Lung (tissue), 12 donors: ENCODE data around the gene NDUFB10. TPM values are rescaled to one million over a fixed set of nuclear protein-coding genes. Genes with fewer than 3 reads are reported as not detected.
A peak's percentile ranks its signal among the peaks of the same experiment; 100 is the strongest.

Source experiments
- ATAC-seq: fragments of 200-7000 bp; cut with Tn5 transposase; one replicate; pipeline ENCODE4 v1.9.1; 2020; ENCODE audit warnings: moderate number of reproducible peaks; ENCODE audit not compliant: insufficient read depth, low FRiP score
- DNase-seq, 3 donors: peaks; one replicate each; pipeline ENCODE4 v3.0.0-alpha.2; 2013 to 2017
- H3K27ac ChIP-seq, 2 donors: one replicate each; pipeline ENCODE4 v1.5.1; 2013; ENCODE audit warnings: mild to moderate bottlenecking in 2 of 2, moderate library complexity in 2 of 2, control low read depth in 1 of 2, inconsistent platforms in 1 of 2, low read depth in 1 of 2, low read length in 1 of 2
- H3K27me3 ChIP-seq, 3 donors: one replicate each; pipeline ENCODE4 v1.5.1; 2013; ENCODE audit warnings: low read length in 2 of 3; ENCODE audit not compliant: control insufficient read depth in 3 of 3, insufficient read depth in 3 of 3
- H3K36me3 ChIP-seq, 4 donors: one replicate each; pipeline ENCODE4 v1.5.1; 2013; ENCODE audit warnings: low read length in 4 of 4, mild to moderate bottlenecking in 1 of 4, moderate library complexity in 1 of 4; ENCODE audit not compliant: control insufficient read depth in 4 of 4, insufficient read depth in 4 of 4
- H3K4me1 ChIP-seq, 5 donors: one replicate each; pipeline ENCODE4 v1.5.1; 2013; ENCODE audit warnings: low read length in 5 of 5, mild to moderate bottlenecking in 2 of 5, moderate library complexity in 1 of 5; ENCODE audit not compliant: control insufficient read depth in 5 of 5, insufficient read depth in 5 of 5
- H3K4me3 ChIP-seq: one replicate; pipeline ENCODE4 v1.5.1; 2013; ENCODE audit warnings: mild to moderate bottlenecking, control low read depth, moderate library complexity
- H3K9ac ChIP-seq, 2 donors: one replicate each; pipeline ENCODE4 v1.5.1; 2013; ENCODE audit warnings: low read length in 2 of 2, control low read depth in 1 of 2; ENCODE audit not compliant: insufficient read depth in 1 of 2
- H3K9me3 ChIP-seq, 4 donors: one replicate each; pipeline ENCODE4 v1.5.1; 2013; ENCODE audit warnings: low read length in 3 of 4, mild to moderate bottlenecking in 1 of 4, moderate library complexity in 1 of 4; ENCODE audit not compliant: control insufficient read depth in 4 of 4, insufficient read depth in 3 of 4
- whole genome bisulfite sequencing, 2 donors: extraction: QIAGEN DNeasy Blood & Tissue Kit; methylation state at CpG; one replicate each; pipeline ENCODE4 v1.1.7; 2013; 5-methylcytosine and 5-hydroxymethylcytosine counted together
- polyA plus RNA-seq, 2 donors: library from polyadenylated mRNA; stranded (reverse); fragments of 200-250 nt; gene quantifications; one replicate each; pipeline ENCODE4 v1.2.1, GENCODE V29; 2013
- total RNA-seq, 2 donors: library from RNA; depleted of rRNA in 1 of 2; stranded (reverse); fragments of >200 nt in 1 of 2; gene quantifications; one replicate each; pipeline ENCODE4 v1.2.1, GENCODE V29; 2014 to 2021
- TF ChIP-seq, protein P1 (sequence below): IDR thresholded peaks from 2 replicates; pipeline ENCODE4 v1.5.1; 2012; ENCODE audit warnings: mild to moderate bottlenecking; ENCODE audit errors: control extremely low read depth, extremely low read depth
- donor health status: control.
- donor health status: control.
- donor health status: Bipolar disorder and iron deficiency.
- donor health status: healthy.
- donor health status: DM: yes; HTN: yes; CAD: no.

Gene NDUFB10
- total and polyA plus RNA-seq, 4 donors = 107 to 187 (median 131) TPM

DNA sequence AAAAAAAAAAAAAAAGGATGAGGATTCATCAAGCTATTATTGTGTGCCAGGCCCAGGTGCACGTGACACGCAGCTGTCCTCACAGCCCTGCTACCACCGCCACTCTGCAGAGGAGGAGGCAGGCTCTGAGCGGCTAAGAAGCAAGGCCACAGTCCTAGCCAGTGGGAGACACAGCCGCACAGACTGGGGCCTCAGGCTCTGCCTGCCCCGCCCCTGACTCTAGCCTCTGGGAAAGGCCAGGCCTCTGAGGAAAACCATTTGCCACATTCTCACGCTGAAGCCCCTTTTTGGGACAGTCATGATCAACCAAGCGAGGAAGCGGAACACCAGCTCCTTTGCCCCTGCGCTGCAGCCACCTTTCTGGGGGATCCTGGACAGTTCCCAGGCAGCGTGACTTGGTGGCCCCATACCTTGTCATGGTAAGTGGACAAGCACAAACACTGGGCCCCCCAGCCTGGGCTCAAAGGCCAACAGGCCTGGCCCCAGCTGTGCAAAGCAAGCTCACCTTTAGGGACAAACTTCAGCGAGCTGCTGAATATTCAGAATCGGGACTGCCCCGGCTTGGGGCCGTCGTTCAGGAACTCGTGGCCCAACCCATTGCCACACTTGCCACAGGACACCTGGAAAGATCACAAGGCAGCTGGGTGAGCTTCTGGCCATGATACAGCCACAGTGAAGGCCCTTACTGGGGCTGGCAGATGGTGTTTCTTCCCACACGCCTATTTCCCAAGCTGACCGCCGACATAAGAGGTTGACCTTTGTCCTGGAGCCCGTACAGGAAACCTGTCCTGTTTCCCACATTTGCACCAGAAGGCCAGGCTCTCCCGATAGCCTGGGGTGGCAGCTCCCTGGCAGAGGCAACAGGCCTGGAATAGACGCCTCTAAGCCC is 18.8 kb upstream of the NDUFB10 start:
- Histone ChIP-seq H3K9ac (no peak overlapping the region), H3K27ac (no peak overlapping the region), H3K36me3 (peaks cover 2 to 33% (median 8%) of the 10 kb centered on the region in 4 donors), H3K4me3 (no peak overlapping the region), H3K27me3 (no peaks in the 10 kb centered on the region), H3K4me1 (peaks cover 0 to 12% (median 7%) of the 10 kb centered on the region in 5 donors), H3K9me3 (peaks cover 0 to 1% (median 0%) of the 10 kb centered on the region in 4 donors)
- TF ChIP-seq, protein P1, sequence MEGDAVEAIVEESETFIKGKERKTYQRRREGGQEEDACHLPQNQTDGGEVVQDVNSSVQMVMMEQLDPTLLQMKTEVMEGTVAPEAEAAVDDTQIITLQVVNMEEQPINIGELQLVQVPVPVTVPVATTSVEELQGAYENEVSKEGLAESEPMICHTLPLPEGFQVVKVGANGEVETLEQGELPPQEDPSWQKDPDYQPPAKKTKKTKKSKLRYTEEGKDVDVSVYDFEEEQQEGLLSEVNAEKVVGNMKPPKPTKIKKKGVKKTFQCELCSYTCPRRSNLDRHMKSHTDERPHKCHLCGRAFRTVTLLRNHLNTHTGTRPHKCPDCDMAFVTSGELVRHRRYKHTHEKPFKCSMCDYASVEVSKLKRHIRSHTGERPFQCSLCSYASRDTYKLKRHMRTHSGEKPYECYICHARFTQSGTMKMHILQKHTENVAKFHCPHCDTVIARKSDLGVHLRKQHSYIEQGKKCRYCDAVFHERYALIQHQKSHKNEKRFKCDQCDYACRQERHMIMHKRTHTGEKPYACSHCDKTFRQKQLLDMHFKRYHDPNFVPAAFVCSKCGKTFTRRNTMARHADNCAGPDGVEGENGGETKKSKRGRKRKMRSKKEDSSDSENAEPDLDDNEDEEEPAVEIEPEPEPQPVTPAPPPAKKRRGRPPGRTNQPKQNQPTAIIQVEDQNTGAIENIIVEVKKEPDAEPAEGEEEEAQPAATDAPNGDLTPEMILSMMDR = no peak
- no peak for ATAC-seq
- WGBS, 2 donors = 71 to 84% methylated on average over 23 of the region's 23 CpGs
- no peak for DNase-seq

DNA sequence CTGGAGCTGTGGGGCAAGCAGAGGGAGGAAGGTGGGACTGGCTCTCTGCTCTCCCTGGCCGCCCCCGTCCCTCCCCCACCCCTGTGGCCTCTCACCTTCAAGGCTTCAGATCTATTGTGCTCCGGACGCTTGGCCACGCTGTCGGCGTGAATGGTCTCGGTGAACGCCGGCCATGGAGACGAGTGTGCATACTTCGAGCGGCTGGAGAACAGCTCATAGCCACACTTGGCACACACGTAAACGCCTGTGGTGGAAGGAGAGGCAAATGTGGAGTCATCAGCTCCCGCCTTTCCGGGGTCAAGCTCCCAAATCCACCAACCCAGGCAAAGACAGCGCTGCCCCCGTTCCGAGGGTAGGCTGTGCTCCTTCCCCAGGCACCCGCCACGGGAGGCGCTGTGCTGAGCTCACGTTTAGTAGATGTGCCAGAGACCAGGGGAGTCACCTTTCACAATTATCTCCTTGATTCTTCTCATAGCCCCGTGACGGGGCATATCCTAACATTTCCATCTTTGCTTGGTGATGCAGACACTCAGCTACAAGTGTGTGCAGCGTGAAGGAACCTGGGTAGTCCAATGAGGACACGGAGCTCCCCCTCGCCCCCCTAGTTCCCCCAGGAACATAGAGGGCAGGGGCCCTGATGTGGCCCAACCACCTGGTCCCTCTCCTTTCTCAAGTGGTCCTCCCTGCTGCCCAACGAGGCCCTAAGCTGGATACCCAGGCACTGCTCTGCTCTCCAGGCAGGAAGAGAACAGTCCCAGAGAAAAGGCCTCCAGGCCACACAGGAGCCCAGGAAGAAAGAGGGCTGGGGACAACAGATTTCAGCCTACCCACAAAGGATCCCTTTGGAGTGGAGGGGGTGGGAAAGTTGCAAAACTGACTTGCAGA is 17.9 kb upstream of the NDUFB10 start:
- no peak for ATAC-seq
- Histone ChIP-seq H3K27me3 (no peaks in the 10 kb centered on the region), H3K9ac (no peak overlapping the region), H3K9me3 (no peaks in the 10 kb centered on the region), H3K36me3 (peaks cover 2 to 33% (median 8%) of the 10 kb centered on the region in 4 donors), H3K27ac (peak overlapping the region; percentile 25 to 89), H3K4me1 (peaks cover 0 to 12% (median 7%) of the 10 kb centered on the region in 5 donors), H3K4me3 (no peak overlapping the region)
- WGBS, 2 donors = 73 to 88% methylated on average over 30 of the region's 30 CpGs
- TF ChIP-seq, protein P1 = no peak
- no peak for DNase-seq

DNA sequence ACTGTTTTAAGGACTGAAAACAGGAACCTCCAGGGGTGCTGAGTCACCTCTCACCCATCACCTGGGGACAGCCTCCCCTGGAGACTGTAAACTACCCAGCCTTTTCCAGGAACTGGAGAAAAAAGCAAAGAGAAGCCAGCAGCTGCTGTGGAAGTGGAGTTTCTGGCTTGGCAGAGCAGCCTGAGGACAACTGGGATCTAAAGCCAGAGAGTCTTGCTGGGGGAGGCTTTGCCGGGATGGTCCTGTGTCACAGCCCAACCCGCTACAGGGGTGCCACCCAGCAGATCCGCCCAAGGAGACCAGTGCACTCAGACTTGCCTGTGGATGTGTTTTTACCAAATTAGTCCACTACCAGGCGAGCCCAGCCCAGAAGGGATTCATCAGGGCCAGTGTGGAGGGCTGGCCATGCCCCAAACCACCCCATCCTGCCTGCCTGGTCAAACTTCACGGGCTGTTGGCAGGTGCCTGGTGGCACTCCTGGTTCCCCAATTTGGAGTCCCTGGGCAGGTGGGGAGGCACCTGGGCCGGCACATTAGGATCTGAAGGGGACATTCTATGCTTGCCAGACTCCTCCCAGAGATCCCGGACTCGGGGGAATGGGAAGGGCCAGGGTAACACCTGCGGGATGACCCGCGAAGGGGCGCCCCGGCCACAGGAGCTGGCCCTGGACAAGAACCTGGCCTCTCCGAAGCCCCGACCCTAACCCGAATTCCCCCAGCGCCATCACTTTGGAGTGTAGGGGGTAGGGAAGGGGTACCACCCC is 17.1 kb upstream of the NDUFB10 start:
- TF ChIP-seq, protein P1 = no peak
- peaks cover 0 to 12% (median 7%) of the 10 kb centered on the region in 5 donors for H3K4me1 ChIP-seq
- no peaks in the 10 kb centered on the region for H3K27me3 ChIP-seq
- H3K9ac ChIP-seq = peak overlapping the region in 1 of 2 donors; percentile 47
- ATAC-seq = no peak
- H3K9me3 ChIP-seq = no peaks in the 10 kb centered on the region
- peaks cover 0 to 30% (median 8%) of the 10 kb centered on the region in 4 donors for H3K36me3 ChIP-seq
- WGBS, 2 donors = 10 to 18% methylated on average over 15 to 17 of the region's 17 CpGs
- DNase-seq = no peak
- H3K4me3 ChIP-seq = peak overlapping the region; percentile 83
- peak overlapping the region; percentile 89 to 90 for H3K27ac ChIP-seq
